IPS-18c (cell line): ENCODE data around the gene ZSWIM4.
"Not testable (repeated sequence)": the region's sequence is repeated elsewhere in the genome, so short reads cannot be mapped to it uniquely, and the experiment has no call there.

Source experiments
- H3K4me3 ChIP-seq: 2 replicates; pipeline ENCODE4 v1.7.0; 2013; ENCODE audit warnings: low read depth, mild to moderate bottlenecking, low read length, moderate library complexity; ENCODE audit not compliant: insufficient read depth
- H3K9me3 ChIP-seq: one replicate; pipeline ENCODE4 v1.6.1; 2013; ENCODE audit warnings: mild to moderate bottlenecking, low read length, moderate library complexity; ENCODE audit not compliant: control insufficient read depth, insufficient read depth

The ZSWIM4 gene

GRCh38 chr19:13794757-13795589, at the start of gene ZSWIM4:
TSS of gene ZSWIM4 (plus strand) at chr19:13795443. CDS start at chr19:13795649, 206 bp downstream.
- H3K9me3 ChIP-seq = no peaks in the 10 kb centered on the region
- H3K4me3 ChIP-seq = peak within 1 kb of the TSS; percentile 69

GRCh38 chr19:13747098-13747453, 48.2 kb upstream of the ZSWIM4 start:
- Histone ChIP-seq H3K9me3 (no peaks in the 10 kb centered on the region), H3K4me3 (no peak overlapping the region; the same call in 1 of the 2 replicates)

- H3K4me3 ChIP-seq = peak overlapping the region; percentile 81
Measured at GRCh38 chr19:13748169-13748828, 46.9 kb upstream of the ZSWIM4 start.

GRCh38 chr19:13751436-13751835, 43.8 kb upstream of the ZSWIM4 start:
- Histone ChIP-seq H3K4me3 (no peak overlapping the region), H3K9me3 (no peaks in the 10 kb centered on the region)

More at GRCh38 chr19:13748169-13748828, 46.9 kb upstream of the ZSWIM4 start:
- H3K9me3 ChIP-seq = no peaks in the 10 kb centered on the region

GRCh38 chr19:13753622-13754021, 41.6 kb upstream of the ZSWIM4 start:
- not testable (repeated sequence) for H3K4me3 ChIP-seq

GRCh38 chr19:13756210-13756609, 39.0 kb upstream of the ZSWIM4 start:
- Histone ChIP-seq H3K4me3 (no peak overlapping the region), H3K9me3 (no peaks in the 10 kb centered on the region)

More at GRCh38 chr19:13753622-13754021, 41.6 kb upstream of the ZSWIM4 start:
- not testable (repeated sequence) for H3K9me3 ChIP-seq

GRCh38 chr19:13757805-13758772, 37.2 kb upstream of the ZSWIM4 start:
- H3K9me3 ChIP-seq = no peaks in the 10 kb centered on the region
- H3K4me3 ChIP-seq = no peak overlapping the region

GRCh38 chr19:13758795-13759194, 36.4 kb upstream of the ZSWIM4 start:
- Histone ChIP-seq H3K4me3 (no peak overlapping the region), H3K9me3 (no peaks in the 10 kb centered on the region)

- Histone ChIP-seq H3K4me3 (no peak overlapping the region), H3K9me3 (no peaks in the 10 kb centered on the region)
Measured at GRCh38 chr19:13761423-13761822, 33.8 kb upstream of the ZSWIM4 start.

- Histone ChIP-seq H3K4me3 (no peak overlapping the region), H3K9me3 (no peaks in the 10 kb centered on the region)
Measured at GRCh38 chr19:13762635-13763235, 32.5 kb upstream of the ZSWIM4 start.

- Histone ChIP-seq H3K4me3 (no peak overlapping the region), H3K9me3 (no peaks in the 10 kb centered on the region)
Measured at GRCh38 chr19:13763265-13763664, 32.0 kb upstream of the ZSWIM4 start.

- no peaks in the 10 kb centered on the region for H3K9me3 ChIP-seq
- peak within 1 kb of the TSS; percentile 60 for H3K4me3 ChIP-seq
Measured at GRCh38 chr19:13764101-13764807, 31.0 kb upstream of the ZSWIM4 start, which contains the start of gene MRI1. TSS of gene MRI1 (plus strand) at chr19:13764522. CDS start at chr19:13764589, 67 bp downstream.

- peak overlapping the region; percentile 60 for H3K4me3 ChIP-seq
- H3K9me3 ChIP-seq = no peaks in the 10 kb centered on the region
Measured at GRCh38 chr19:13764821-13765394, 30.3 kb upstream of the ZSWIM4 start.

- Histone ChIP-seq H3K4me3 (peak overlapping the region; percentile 60), H3K9me3 (no peaks in the 10 kb centered on the region)
Measured at GRCh38 chr19:13765395-13766094, 29.7 kb upstream of the ZSWIM4 start.

GRCh38 chr19:13766095-13766481, 29.2 kb upstream of the ZSWIM4 start:
- no peaks in the 10 kb centered on the region for H3K9me3 ChIP-seq
- no peak overlapping the region for H3K4me3 ChIP-seq
